Ishikawa (cell line): ENCODE data around the gene POLD2.

ENCODE experiments used
- CEBPB ChIP-seq: IDR thresholded peaks from 2 replicates; pipeline ENCODE4 v1.6.1; 2012
- CREB1 ChIP-seq: IDR thresholded peaks from 2 replicates; pipeline ENCODE4 v1.6.1; 2012; ENCODE audit warnings: low read depth
- EGR1 ChIP-seq: IDR thresholded peaks from 2 replicates; pipeline ENCODE4 v1.6.1; 2012
- EP300 ChIP-seq: IDR thresholded peaks from 2 replicates; pipeline ENCODE4 v1.6.1; 2012; ENCODE audit warnings: borderline replicate concordance
- FOXM1 ChIP-seq: IDR thresholded peaks from 2 replicates; pipeline ENCODE4 v1.6.1; 2012; ENCODE audit warnings: low read depth, borderline replicate concordance
- NFIC ChIP-seq: IDR thresholded peaks from 2 replicates; pipeline ENCODE4 v1.6.1; 2012
- RAD21 ChIP-seq: IDR thresholded peaks from 2 replicates; pipeline ENCODE4 v1.6.1; 2012; ENCODE audit warnings: low read depth
- TAF1 ChIP-seq: IDR thresholded peaks from 2 replicates; pipeline ENCODE4 v1.6.1; 2012; ENCODE audit warnings: low read depth, mild to moderate bottlenecking
- TCF12 ChIP-seq: IDR thresholded peaks from 2 replicates; pipeline ENCODE4 v1.6.1; 2012; ENCODE audit warnings: low read depth
- TEAD4 ChIP-seq: IDR thresholded peaks from 2 replicates; pipeline ENCODE4 v1.6.1; 2012
- YY1 ChIP-seq: IDR thresholded peaks from 2 replicates; pipeline ENCODE4 v1.6.1; 2012; ENCODE audit warnings: low read depth
- ZBTB7A ChIP-seq: IDR thresholded peaks from 2 replicates; pipeline ENCODE4 v1.6.1; 2012; ENCODE audit warnings: low read depth
- TF ChIP-seq, protein P1 (sequence below): IDR thresholded peaks from 2 replicates; pipeline ENCODE4 v1.6.1; 2012
- TF ChIP-seq, protein P2 (sequence below): IDR thresholded peaks from 2 replicates; pipeline ENCODE4 v1.6.1; 2012; ENCODE audit warnings: low read depth, mild to moderate bottlenecking

DNA sequence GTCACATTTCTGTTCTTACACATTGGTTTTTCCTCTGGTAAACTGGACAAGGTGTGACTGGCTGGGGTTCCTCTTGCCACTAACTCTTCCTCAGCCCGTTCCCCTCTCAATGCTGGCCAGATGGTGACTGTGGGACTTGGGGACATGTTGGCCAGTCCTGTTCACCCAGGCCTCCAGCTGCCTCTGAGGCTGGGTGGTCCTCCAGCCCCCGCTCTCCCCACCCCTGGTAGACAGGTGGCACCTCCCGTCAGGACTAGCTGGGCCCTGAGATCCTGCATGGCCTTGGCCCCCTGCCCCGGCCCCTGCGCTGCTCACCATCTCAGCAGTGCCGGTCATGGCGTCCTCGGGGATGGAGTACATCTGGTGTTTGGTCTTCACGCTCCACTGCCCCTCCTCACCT lies 28.6 kb upstream of the POLD2 start:
- no peak for TF ChIP-seq FOXM1
- TF ChIP-seq TCF12: no peak
- TF ChIP-seq YY1: no peak
- TF ChIP-seq EP300: no peak
- TF ChIP-seq, protein P1, sequence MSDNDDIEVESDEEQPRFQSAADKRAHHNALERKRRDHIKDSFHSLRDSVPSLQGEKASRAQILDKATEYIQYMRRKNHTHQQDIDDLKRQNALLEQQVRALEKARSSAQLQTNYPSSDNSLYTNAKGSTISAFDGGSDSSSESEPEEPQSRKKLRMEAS: no peak
- TF ChIP-seq CREB1: no peak
- TF ChIP-seq, protein P2, sequence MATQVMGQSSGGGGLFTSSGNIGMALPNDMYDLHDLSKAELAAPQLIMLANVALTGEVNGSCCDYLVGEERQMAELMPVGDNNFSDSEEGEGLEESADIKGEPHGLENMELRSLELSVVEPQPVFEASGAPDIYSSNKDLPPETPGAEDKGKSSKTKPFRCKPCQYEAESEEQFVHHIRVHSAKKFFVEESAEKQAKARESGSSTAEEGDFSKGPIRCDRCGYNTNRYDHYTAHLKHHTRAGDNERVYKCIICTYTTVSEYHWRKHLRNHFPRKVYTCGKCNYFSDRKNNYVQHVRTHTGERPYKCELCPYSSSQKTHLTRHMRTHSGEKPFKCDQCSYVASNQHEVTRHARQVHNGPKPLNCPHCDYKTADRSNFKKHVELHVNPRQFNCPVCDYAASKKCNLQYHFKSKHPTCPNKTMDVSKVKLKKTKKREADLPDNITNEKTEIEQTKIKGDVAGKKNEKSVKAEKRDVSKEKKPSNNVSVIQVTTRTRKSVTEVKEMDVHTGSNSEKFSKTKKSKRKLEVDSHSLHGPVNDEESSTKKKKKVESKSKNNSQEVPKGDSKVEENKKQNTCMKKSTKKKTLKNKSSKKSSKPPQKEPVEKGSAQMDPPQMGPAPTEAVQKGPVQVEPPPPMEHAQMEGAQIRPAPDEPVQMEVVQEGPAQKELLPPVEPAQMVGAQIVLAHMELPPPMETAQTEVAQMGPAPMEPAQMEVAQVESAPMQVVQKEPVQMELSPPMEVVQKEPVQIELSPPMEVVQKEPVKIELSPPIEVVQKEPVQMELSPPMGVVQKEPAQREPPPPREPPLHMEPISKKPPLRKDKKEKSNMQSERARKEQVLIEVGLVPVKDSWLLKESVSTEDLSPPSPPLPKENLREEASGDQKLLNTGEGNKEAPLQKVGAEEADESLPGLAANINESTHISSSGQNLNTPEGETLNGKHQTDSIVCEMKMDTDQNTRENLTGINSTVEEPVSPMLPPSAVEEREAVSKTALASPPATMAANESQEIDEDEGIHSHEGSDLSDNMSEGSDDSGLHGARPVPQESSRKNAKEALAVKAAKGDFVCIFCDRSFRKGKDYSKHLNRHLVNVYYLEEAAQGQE: no peak
- TF ChIP-seq NFIC: no peak
- TF ChIP-seq EGR1: no peak
- TF ChIP-seq RAD21: no peak
- TF ChIP-seq TAF1: no peak
- TF ChIP-seq CEBPB: no peak
- no peak for TF ChIP-seq ZBTB7A
- no peak for TF ChIP-seq TEAD4
